HEK293 (cell line): Measurements from ENCODE around the gene ADAMTS20.

Experiments used
- CTCF ChIA-PET: fragments of 350-600 bp; formaldehyde crosslinking; extraction: SDS; loops from one replicate; lab custom pipeline; 2021; ENCODE audit warnings: antibody characterized with exemption; lab: Yijun Ruan, JAX
- POLR2A ChIA-PET: fragments of 300-600 bp; formaldehyde crosslinking; extraction: SDS; loops from one replicate; lab custom pipeline; 2020; ENCODE audit warnings: antibody characterized with exemption, inconsistent platforms; lab: Yijun Ruan, JAX
- H3K27ac ChIP-seq: fragments of 200-500 bp; sonication (Bioruptor generic); 2 replicates; pipeline ENCODE4 v1.5.1; 2014; ENCODE audit warnings: low read depth, low read length, control low read depth, inconsistent platforms; ENCODE audit errors: extremely low read depth
- H3K36me3 ChIP-seq, 2 experiments: fragments of 200-500 bp in 1 of 2; sonication (Bioruptor generic) in 1 of 2; 1 replicate in 1 of 2; 2 replicates in 1 of 2; pipeline ENCODE4 v1.5.1; 2014 to 2017; ENCODE audit warnings: inconsistent platforms in 2 of 2, low read length in 2 of 2; ENCODE audit not compliant: control insufficient read depth in 2 of 2, insufficient read depth in 1 of 2
- H3K4me1 ChIP-seq: fragments of 200-500 bp; sonication (Bioruptor generic); 2 replicates; pipeline ENCODE4 v1.5.1; 2014; ENCODE audit warnings: mild to moderate bottlenecking, low read length, inconsistent platforms; ENCODE audit not compliant: control insufficient read depth, insufficient read depth
- H3K4me3 ChIP-seq: 2 replicates; pipeline ENCODE4 v1.5.1; 2011; ENCODE audit warnings: low read depth, mild to moderate bottlenecking, control low read depth, low read length, moderate library complexity
- H3K9me3 ChIP-seq: fragments of 200-500 bp; sonication (Bioruptor generic); 2 replicates; pipeline ENCODE4 v1.5.1; 2014; ENCODE audit warnings: low read depth, low read length, inconsistent platforms; ENCODE audit not compliant: control insufficient read depth, insufficient read depth
- KLF10 ChIP-seq: fragments of 450-650 bp; IDR thresholded peaks from 2 replicates; pipeline ENCODE4 v1.5.1; 2018; ENCODE audit warnings: missing biosample characterization, mild to moderate bottlenecking, missing genetic modification characterization
- MYNN ChIP-seq: fragments of 450-650 bp; formaldehyde crosslinking; IDR thresholded peaks from 2 replicates; pipeline ENCODE4 v1.5.1; 2016; ENCODE audit warnings: missing biosample characterization, missing genetic modification characterization, borderline replicate concordance
- PRDM1 ChIP-seq: fragments of 450-650 bp; formaldehyde crosslinking; IDR thresholded peaks from 2 replicates; pipeline ENCODE4; 2016; ENCODE audit warnings: missing biosample characterization, missing genetic modification characterization
- REST ChIP-seq: fragments of 450-650 bp; formaldehyde crosslinking; IDR thresholded peaks from 2 replicates; pipeline ENCODE4 v1.5.1; 2016; ENCODE audit warnings: missing biosample characterization, missing genetic modification characterization
- ZBTB20 ChIP-seq: fragments of 450-650 bp; formaldehyde crosslinking; IDR thresholded peaks from 2 replicates; pipeline ENCODE4 v1.5.1; 2016; ENCODE audit warnings: missing biosample characterization, missing genetic modification characterization
- ZBTB21 ChIP-seq: fragments of 450-650 bp; formaldehyde crosslinking; IDR thresholded peaks from 2 replicates; pipeline ENCODE4 v1.5.1; 2017; ENCODE audit warnings: missing biosample characterization, missing genetic modification characterization
- ZNF211 ChIP-seq: fragments of 450-650 bp; formaldehyde crosslinking; IDR thresholded peaks from 2 replicates; pipeline ENCODE4 v1.5.1; 2016; ENCODE audit warnings: low read depth, missing biosample characterization, missing genetic modification characterization
- ZNF292 ChIP-seq: fragments of 450-650 bp; formaldehyde crosslinking; IDR thresholded peaks from 2 replicates; pipeline ENCODE4 v1.5.1; 2016; ENCODE audit warnings: low read depth, missing biosample characterization, missing genetic modification characterization, borderline replicate concordance
- ZNF302 ChIP-seq: fragments of 450-650 bp; formaldehyde crosslinking; IDR thresholded peaks from 2 replicates; pipeline ENCODE4 v1.5.1; 2016; ENCODE audit warnings: missing biosample characterization, missing genetic modification characterization, low read depth
- ZNF488 ChIP-seq: fragments of 450-650 bp; formaldehyde crosslinking; IDR thresholded peaks from 2 replicates; pipeline ENCODE4 v1.5.1; 2016; ENCODE audit warnings: missing biosample characterization, missing genetic modification characterization
- ZNF558 ChIP-seq: fragments of 450-650 bp; formaldehyde crosslinking; IDR thresholded peaks from 2 replicates; pipeline ENCODE4 v1.5.1; 2016; ENCODE audit warnings: missing biosample characterization, missing genetic modification characterization
- ZNF571 ChIP-seq: fragments of 450-650 bp; formaldehyde crosslinking; IDR thresholded peaks from 2 replicates; pipeline ENCODE4 v1.5.0; 2017; ENCODE audit warnings: missing biosample characterization, missing genetic modification characterization
- ZNF629 ChIP-seq: fragments of 450-650 bp; formaldehyde crosslinking; IDR thresholded peaks from 2 replicates; pipeline ENCODE4 v1.5.1; 2017; ENCODE audit warnings: missing biosample characterization, missing genetic modification characterization
- ZNF639 ChIP-seq: fragments of 450-650 bp; formaldehyde crosslinking; IDR thresholded peaks from 2 replicates; pipeline ENCODE4 v1.5.1; 2016; ENCODE audit warnings: missing biosample characterization, missing genetic modification characterization
- ZNF777 ChIP-seq: fragments of 450-650 bp; formaldehyde crosslinking; IDR thresholded peaks from 2 replicates; pipeline ENCODE4 v1.5.1; 2017; ENCODE audit warnings: missing biosample characterization, missing genetic modification characterization, borderline replicate concordance
- ZNF791 ChIP-seq: fragments of 450-650 bp; formaldehyde crosslinking; IDR thresholded peaks from 2 replicates; pipeline ENCODE4 v1.5.1; 2016; ENCODE audit warnings: missing biosample characterization, missing genetic modification characterization
- ZNF792 ChIP-seq: fragments of 450-650 bp; formaldehyde crosslinking; IDR thresholded peaks from 2 replicates; pipeline ENCODE4 v1.5.1; 2016; ENCODE audit warnings: missing biosample characterization, missing genetic modification characterization
- ZNF843 ChIP-seq: fragments of 450-650 bp; formaldehyde crosslinking; IDR thresholded peaks from 2 replicates; pipeline ENCODE4 v1.5.1; 2016; ENCODE audit warnings: missing biosample characterization, missing genetic modification characterization
- TF ChIP-seq, protein P1 (sequence below): fragments of 450-650 bp; formaldehyde crosslinking; IDR thresholded peaks from 2 replicates; pipeline ENCODE4 v1.5.1; 2016; ENCODE audit warnings: missing biosample characterization, missing genetic modification characterization
- TF ChIP-seq, protein P2 (sequence below): fragments of 450-650 bp; formaldehyde crosslinking; IDR thresholded peaks from 2 replicates; pipeline ENCODE4 v1.5.1; 2017; ENCODE audit warnings: missing biosample characterization, missing genetic modification characterization

The ADAMTS20 gene

DNA sequence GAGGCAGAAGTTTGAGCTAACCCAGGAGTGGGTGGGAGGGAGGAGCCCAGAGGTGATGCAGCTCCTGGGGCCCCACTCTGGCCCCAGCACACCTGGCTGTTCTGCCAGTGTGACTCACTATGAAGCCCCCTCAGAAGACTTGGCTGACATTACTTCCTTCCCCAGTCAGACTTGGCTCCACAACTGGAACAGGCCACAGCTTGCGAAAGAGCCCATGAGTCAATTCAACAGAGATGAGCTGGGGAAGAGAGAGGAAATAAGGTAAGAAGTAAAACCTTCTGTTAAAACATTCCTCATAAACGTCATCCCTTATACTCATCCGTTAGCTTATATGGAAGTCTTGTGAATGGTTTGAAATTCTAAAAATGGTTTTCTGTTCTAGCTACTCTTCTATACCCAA is 245.9 kb downstream of the ADAMTS20 start:
- Histone ChIP-seq H3K27ac (no peak overlapping the region), H3K4me1 (no peaks in the 10 kb centered on the region), H3K36me3 (no peaks in the 10 kb centered on the region), H3K9me3 (no peaks in the 10 kb centered on the region), H3K4me3 (no peak overlapping the region)
- POLR2A ChIA-PET: no interaction called here
- TF ChIP-seq ZNF571 (no peak), PRDM1 (tag by site-specific recombination) (no peak), KLF10 (tag by site-specific recombination) (no peak), ZNF791 (tag by site-specific recombination) (no peak), ZBTB20 (tag by site-specific recombination) (no peak), MYNN (no peak), ZNF292 (tag by site-specific recombination) (no peak), ZNF792 (tag by site-specific recombination) (no peak), ZNF302 (no peak), ZNF777 (no peak), ZNF211 (tag by site-specific recombination) (no peak), ZNF639 (tag by site-specific recombination) (no peak), ZNF843 (no peak), ZNF629 (tag by site-specific recombination) (no peak), ZNF558 (no peak), REST (tag by site-specific recombination) (no peak), ZBTB21 (no peak), ZNF488 (tag by site-specific recombination) (no peak)
- TF ChIP-seq, protein P1, sequence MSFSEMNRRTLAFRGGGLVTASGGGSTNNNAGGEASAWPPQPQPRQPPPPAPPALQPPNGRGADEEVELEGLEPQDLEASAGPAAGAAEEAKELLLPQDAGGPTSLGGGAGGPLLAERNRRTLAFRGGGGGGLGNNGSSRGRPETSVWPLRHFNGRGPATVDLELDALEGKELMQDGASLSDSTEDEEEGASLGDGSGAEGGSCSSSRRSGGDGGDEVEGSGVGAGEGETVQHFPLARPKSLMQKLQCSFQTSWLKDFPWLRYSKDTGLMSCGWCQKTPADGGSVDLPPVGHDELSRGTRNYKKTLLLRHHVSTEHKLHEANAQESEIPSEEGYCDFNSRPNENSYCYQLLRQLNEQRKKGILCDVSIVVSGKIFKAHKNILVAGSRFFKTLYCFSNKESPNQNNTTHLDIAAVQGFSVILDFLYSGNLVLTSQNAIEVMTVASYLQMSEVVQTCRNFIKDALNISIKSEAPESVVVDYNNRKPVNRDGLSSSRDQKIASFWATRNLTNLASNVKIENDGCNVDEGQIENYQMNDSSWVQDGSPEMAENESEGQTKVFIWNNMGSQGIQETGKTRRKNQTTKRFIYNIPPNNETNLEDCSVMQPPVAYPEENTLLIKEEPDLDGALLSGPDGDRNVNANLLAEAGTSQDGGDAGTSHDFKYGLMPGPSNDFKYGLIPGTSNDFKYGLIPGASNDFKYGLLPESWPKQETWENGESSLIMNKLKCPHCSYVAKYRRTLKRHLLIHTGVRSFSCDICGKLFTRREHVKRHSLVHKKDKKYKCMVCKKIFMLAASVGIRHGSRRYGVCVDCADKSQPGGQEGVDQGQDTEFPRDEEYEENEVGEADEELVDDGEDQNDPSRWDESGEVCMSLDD (tag by site-specific recombination): no peak
- TF ChIP-seq, protein P2, sequence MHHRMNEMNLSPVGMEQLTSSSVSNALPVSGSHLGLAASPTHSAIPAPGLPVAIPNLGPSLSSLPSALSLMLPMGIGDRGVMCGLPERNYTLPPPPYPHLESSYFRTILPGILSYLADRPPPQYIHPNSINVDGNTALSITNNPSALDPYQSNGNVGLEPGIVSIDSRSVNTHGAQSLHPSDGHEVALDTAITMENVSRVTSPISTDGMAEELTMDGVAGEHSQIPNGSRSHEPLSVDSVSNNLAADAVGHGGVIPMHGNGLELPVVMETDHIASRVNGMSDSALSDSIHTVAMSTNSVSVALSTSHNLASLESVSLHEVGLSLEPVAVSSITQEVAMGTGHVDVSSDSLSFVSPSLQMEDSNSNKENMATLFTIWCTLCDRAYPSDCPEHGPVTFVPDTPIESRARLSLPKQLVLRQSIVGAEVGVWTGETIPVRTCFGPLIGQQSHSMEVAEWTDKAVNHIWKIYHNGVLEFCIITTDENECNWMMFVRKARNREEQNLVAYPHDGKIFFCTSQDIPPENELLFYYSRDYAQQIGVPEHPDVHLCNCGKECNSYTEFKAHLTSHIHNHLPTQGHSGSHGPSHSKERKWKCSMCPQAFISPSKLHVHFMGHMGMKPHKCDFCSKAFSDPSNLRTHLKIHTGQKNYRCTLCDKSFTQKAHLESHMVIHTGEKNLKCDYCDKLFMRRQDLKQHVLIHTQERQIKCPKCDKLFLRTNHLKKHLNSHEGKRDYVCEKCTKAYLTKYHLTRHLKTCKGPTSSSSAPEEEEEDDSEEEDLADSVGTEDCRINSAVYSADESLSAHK (tag by site-specific recombination): no peak
- CTCF ChIA-PET: interaction anchor here (0.9 kb wide), 1 partner anchor 33 kb away, joined by 3 read pairs; no protein-coding TSS in a partner anchor
